ENCODE measurements around the gene CGB3. TPM values are rescaled to one million over a fixed set of nuclear protein-coding genes. Genes with fewer than 3 reads are reported as not detected.

Gene CGB3
- total RNA-seq, 1 donor from 2014 or later: not detected

DNA sequence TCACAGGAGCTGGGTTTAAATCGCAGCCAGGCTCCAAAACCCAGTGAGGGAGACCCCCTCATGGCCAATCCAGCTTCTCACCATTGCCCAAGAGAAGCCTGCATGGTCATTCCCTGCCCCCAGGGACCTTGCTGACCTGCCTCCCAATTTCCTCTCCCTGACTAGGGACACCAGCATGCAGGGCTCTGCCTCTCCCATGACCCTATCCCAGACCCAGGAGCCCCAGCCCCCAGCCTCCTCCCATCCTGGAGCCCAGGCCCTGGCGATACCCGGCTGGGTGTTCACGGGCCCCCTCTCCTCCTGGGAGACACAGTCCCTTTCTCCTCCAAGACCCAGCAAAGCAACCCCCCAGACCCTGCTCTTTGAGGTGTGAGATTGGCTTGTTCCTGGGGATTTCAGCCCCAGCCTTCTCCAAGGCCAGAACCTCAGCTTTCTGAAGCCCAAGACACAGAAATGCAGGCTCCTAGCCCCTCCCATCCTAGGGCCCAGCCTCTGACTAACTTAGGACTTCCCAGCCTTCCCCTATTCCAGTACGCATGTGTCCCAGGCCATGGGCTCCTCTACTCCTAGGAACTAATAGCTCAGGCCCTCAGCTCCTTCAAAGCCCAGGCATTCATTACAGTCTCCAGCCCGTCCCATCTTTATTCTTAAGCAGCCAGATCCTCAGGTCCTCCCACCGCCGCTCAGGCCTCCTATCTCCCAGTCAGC is 32.1 kb downstream of the CGB3 start:
- peaks cover 20% of the 10 kb centered on the region for H4K20me1 ChIP-seq (ENCODE audit: low read depth)
- H3K4me1 ChIP-seq: peaks cover 16% of the 10 kb centered on the region
- DNase-seq (ENCODE audit: low spot score): peak; percentile 69
- H3F3A ChIP-seq (ENCODE audit: low read depth): peaks cover 17% of the 10 kb centered on the region
- Mint-ChIP-seq H3K27me3 (ENCODE audit: insufficient read depth, low read depth) (peaks cover 4% of the 10 kb centered on the region), H3K4me3 (peak overlapping the region; percentile 100), H3K27ac (peak overlapping the region; percentile 88), H3K9me3 (no peaks in the 10 kb centered on the region), H3K36me3 (peaks cover 15% of the 10 kb centered on the region), H3K4me1 (peaks cover 28% of the 10 kb centered on the region)
- peak overlapping the region; percentile 54 for H3K27ac ChIP-seq
- no peak for TF ChIP-seq EZH2phosphoT487 (IDR thresholded peaks at IDR 0.05)
- no peak for TF ChIP-seq EZH2 (IDR thresholded peaks at IDR 0.05)
- TF ChIP-seq, protein P1, sequence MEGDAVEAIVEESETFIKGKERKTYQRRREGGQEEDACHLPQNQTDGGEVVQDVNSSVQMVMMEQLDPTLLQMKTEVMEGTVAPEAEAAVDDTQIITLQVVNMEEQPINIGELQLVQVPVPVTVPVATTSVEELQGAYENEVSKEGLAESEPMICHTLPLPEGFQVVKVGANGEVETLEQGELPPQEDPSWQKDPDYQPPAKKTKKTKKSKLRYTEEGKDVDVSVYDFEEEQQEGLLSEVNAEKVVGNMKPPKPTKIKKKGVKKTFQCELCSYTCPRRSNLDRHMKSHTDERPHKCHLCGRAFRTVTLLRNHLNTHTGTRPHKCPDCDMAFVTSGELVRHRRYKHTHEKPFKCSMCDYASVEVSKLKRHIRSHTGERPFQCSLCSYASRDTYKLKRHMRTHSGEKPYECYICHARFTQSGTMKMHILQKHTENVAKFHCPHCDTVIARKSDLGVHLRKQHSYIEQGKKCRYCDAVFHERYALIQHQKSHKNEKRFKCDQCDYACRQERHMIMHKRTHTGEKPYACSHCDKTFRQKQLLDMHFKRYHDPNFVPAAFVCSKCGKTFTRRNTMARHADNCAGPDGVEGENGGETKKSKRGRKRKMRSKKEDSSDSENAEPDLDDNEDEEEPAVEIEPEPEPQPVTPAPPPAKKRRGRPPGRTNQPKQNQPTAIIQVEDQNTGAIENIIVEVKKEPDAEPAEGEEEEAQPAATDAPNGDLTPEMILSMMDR (IDR thresholded peaks at IDR 0.05): no peak
- H3K27me3 ChIP-seq: no peaks in the 10 kb centered on the region
- peak overlapping the region; percentile 71 for H3K9ac ChIP-seq
- no peak overlapping the region for H2AFZ ChIP-seq (replicated peaks)
- H3K4me3 ChIP-seq: peak overlapping the region; percentile 91
- H3K4me2 ChIP-seq: peak overlapping the region; percentile 92
- no peaks in the 10 kb centered on the region for H3K9me3 ChIP-seq (ENCODE audit: low read depth)
- no peaks in the 10 kb centered on the region for H3K36me3 ChIP-seq
- H3K79me2 ChIP-seq (ENCODE audit: low read depth): peaks cover 62% of the 10 kb centered on the region

DNA sequence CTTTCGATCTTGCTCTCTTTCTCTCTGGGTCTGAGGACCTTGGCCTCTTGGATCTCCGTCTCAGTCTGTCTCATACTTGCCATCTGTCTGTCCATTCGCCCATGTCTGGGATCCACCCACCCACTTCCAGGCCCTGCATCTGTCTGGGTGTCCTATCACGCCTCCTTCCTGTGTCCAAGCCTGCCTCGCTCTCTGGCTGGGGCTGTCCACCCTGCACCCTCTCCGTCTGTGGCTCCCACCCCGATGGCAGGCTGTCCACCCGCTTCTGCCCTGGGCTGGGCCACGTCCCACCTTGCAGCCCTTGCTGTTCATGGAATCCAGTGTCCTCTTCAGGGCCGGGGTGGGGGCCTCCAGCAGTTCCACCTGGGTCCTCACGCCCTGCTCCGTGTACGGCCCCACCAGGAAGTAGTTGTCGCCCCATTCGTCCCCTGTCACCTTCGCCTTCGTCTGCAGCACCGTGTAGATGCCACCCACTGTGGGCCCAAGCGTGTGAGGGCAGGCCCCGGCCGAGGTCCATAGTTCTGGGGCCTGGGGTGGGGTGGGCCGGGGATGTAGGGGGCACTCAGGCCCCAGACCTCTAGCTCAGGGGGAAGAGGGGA is 33.0 kb downstream of the CGB3 start:
- H2AFZ ChIP-seq (replicated peaks): no peak overlapping the region
- peaks cover 16% of the 10 kb centered on the region for H3K4me1 ChIP-seq
- peaks cover 53% of the 10 kb centered on the region for H3K79me2 ChIP-seq (ENCODE audit: low read depth)
- Mint-ChIP-seq H3K27ac (peak overlapping the region; percentile 7), H3K4me1 (peaks cover 28% of the 10 kb centered on the region), H3K9me3 (no peaks in the 10 kb centered on the region), H3K36me3 (peaks cover 15% of the 10 kb centered on the region), H3K27me3 (ENCODE audit: insufficient read depth, low read depth) (peaks cover 4% of the 10 kb centered on the region), H3K4me3 (no peak overlapping the region)
- no peak for DNase-seq (ENCODE audit: low spot score)
- H3F3A ChIP-seq (ENCODE audit: low read depth): peaks cover 17% of the 10 kb centered on the region
- peak overlapping the region; percentile 92 for H3K4me2 ChIP-seq
- H4K20me1 ChIP-seq (ENCODE audit: low read depth): peaks cover 20% of the 10 kb centered on the region
- TF ChIP-seq EZH2phosphoT487 (IDR thresholded peaks at IDR 0.05) (no peak), EZH2 (IDR thresholded peaks at IDR 0.05) (no peak)
- TF ChIP-seq, protein P1 (IDR thresholded peaks at IDR 0.05): no peak
- peak overlapping the region; percentile 71 for H3K9ac ChIP-seq
- H3K4me3 ChIP-seq: peak overlapping the region; percentile 91
- no peaks in the 10 kb centered on the region for H3K36me3 ChIP-seq
- H3K27me3 ChIP-seq: no peaks in the 10 kb centered on the region
- no peak overlapping the region for H3K27ac ChIP-seq
- H3K9me3 ChIP-seq (ENCODE audit: low read depth): no peaks in the 10 kb centered on the region

DNA sequence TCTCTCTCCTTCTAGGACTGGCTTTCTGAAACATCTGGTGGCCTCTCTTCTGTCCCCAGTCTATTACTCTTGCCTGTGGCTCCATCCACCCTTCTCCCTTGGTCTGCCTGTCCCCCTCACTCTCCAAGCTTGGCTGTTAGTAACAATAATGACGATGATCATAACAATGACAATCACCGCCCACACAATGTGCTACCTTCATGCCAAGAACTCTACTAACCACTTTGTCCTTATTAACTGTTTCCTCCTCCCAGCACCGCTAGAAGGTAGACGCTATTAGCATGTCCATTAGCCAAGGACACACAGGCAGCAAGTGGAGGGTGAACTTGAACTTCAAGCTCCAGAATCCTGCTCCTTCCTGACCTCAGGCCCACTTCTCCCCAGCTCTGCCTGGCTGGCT is 33.7 kb downstream of the CGB3 start:
- H3K4me1 Mint-ChIP-seq: peaks cover 28% of the 10 kb centered on the region
- no peaks in the 10 kb centered on the region for H3K9me3 Mint-ChIP-seq
- Histone ChIP-seq H3F3A (ENCODE audit: low read depth) (peaks cover 17% of the 10 kb centered on the region), H3K9me3 (ENCODE audit: low read depth) (no peaks in the 10 kb centered on the region), H2AFZ (replicated peaks) (no peak overlapping the region), H3K27ac (no peak overlapping the region), H3K9ac (no peak overlapping the region), H4K20me1 (ENCODE audit: low read depth) (peaks cover 18% of the 10 kb centered on the region), H3K36me3 (no peaks in the 10 kb centered on the region), H3K27me3 (no peaks in the 10 kb centered on the region), H3K4me3 (no peak overlapping the region), H3K79me2 (ENCODE audit: low read depth) (peaks cover 46% of the 10 kb centered on the region), H3K4me2 (no peak overlapping the region), H3K4me1 (peaks cover 16% of the 10 kb centered on the region)
- H3K27ac Mint-ChIP-seq: no peak overlapping the region
- H3K4me3 Mint-ChIP-seq: peak overlapping the region; percentile 2
- peaks cover 4% of the 10 kb centered on the region for H3K27me3 Mint-ChIP-seq (ENCODE audit: insufficient read depth, low read depth)
- H3K36me3 Mint-ChIP-seq: peaks cover 15% of the 10 kb centered on the region
- no peak for TF ChIP-seq EZH2phosphoT487 (IDR thresholded peaks at IDR 0.05)
- TF ChIP-seq, protein P1 (IDR thresholded peaks at IDR 0.05): no peak
- TF ChIP-seq EZH2 (IDR thresholded peaks at IDR 0.05): no peak
- DNase-seq (ENCODE audit: low spot score): no peak
